Naive B cell (primary cell): ENCODE results near the gene C20orf204. TPM values are rescaled to one million over a fixed set of nuclear protein-coding genes. Genes with fewer than 3 reads are reported as not detected.
A peak's percentile ranks its signal among the peaks of the same experiment; 100 is the strongest.

ENCODE experiments used
- ATAC-seq, 2 donors: fragments of 150-1000 bp; cut with Tn5 transposase; 2 replicates each; pipeline ENCODE4 v1.10.0; 2021; ENCODE audit warnings: low read depth in 2 of 2, mild to moderate bottlenecking in 2 of 2, moderate library complexity in 2 of 2
- DNase-seq: peaks from one replicate; pipeline ENCODE4 v3.0.0; 2022
- H3K27ac Mint-ChIP-seq, 6 donors: one replicate each; pipeline ENCODE4 v1.8.0; 2020 to 2022; ENCODE audit warnings: mild to moderate bottlenecking in 6 of 6, mixed read lengths in 6 of 6, moderate library complexity in 5 of 6, inconsistent platforms in 2 of 6
- H3K27me3 Mint-ChIP-seq, 3 donors: one replicate each; pipeline ENCODE4 v1.8.0; 2021 to 2022; ENCODE audit warnings: mixed read lengths in 3 of 3, mild to moderate bottlenecking in 1 of 3
- H3K36me3 Mint-ChIP-seq, 2 donors: one replicate each; pipeline ENCODE4 v1.8.0; 2020 to 2022; ENCODE audit warnings: mixed read lengths in 2 of 2, inconsistent platforms in 1 of 2, mild to moderate bottlenecking in 1 of 2
- H3K4me1 Mint-ChIP-seq, 3 donors: one replicate each; pipeline ENCODE4 v1.8.0; 2020 to 2022; ENCODE audit warnings: mixed read lengths in 3 of 3, inconsistent platforms in 1 of 3, mild to moderate bottlenecking in 1 of 3, moderate library complexity in 1 of 3
- H3K4me3 Mint-ChIP-seq, 8 donors: one replicate each; pipeline ENCODE4 v1.8.0; 2020 to 2022; ENCODE audit warnings: mild to moderate bottlenecking in 8 of 8, mixed read lengths in 8 of 8, moderate library complexity in 8 of 8, inconsistent platforms in 2 of 8
- H3K9me3 Mint-ChIP-seq, 7 donors: one replicate each; pipeline ENCODE4 v1.8.0; 2020 to 2022; ENCODE audit warnings: mixed read lengths in 7 of 7, mild to moderate bottlenecking in 5 of 7, inconsistent platforms in 2 of 7, moderate library complexity in 1 of 7
- polyA plus RNA-seq, 6 donors: library from polyadenylated mRNA; unstranded; fragments of 300-500 nt; fragmentation: Illumina TruSeq; gene quantifications; one replicate each; pipeline ENCODE4 v1.2.3, GENCODE V29; 2021; ENCODE audit warnings: low read depth in 6 of 6

C20orf204 gene
- polyA plus RNA-seq, 6 donors from 2014 or later, result 0.05 TPM; not detected in 5

- H3K27ac Mint-ChIP-seq, result peak overlapping the region in 3 of 6 donors; percentile 44 to 80 (median 66)
- no peaks in the 10 kb centered on the region for H3K36me3 Mint-ChIP-seq
- DNase-seq (no peak), ATAC-seq (no peak)
- H3K4me3 Mint-ChIP-seq, result no peak overlapping the region
- H3K27me3 Mint-ChIP-seq, result no peaks in the 10 kb centered on the region
- H3K4me1 Mint-ChIP-seq, result peaks cover 43 to 62% (median 61%) of the 10 kb centered on the region in 3 donors
- no peaks in the 10 kb centered on the region for H3K9me3 Mint-ChIP-seq
These were observed 32.6 kb downstream of the C20orf204 start for GRCh38 chr20:64068386-64069208.

- DNase-seq (no peak), ATAC-seq (no peak)
- no peaks in the 10 kb centered on the region for H3K9me3 Mint-ChIP-seq
- H3K27me3 Mint-ChIP-seq, result no peaks in the 10 kb centered on the region
- H3K36me3 Mint-ChIP-seq, result no peaks in the 10 kb centered on the region
- peak overlapping the region in 2 of 6 donors; percentile 44 to 66 for H3K27ac Mint-ChIP-seq
- peaks cover 38 to 61% (median 54%) of the 10 kb centered on the region in 3 donors for H3K4me1 Mint-ChIP-seq
- H3K4me3 Mint-ChIP-seq, result no peak overlapping the region
These were observed 33.2 kb downstream of the C20orf204 start for GRCh38 chr20:64069209-64069613.

GRCh38 chr20:64069614-64070243 is 33.7 kb downstream of the C20orf204 start:
- Mint-ChIP-seq H3K4me3 (no peak overlapping the region), H3K4me1 (peaks cover 36 to 60% (median 51%) of the 10 kb centered on the region in 3 donors), H3K27me3 (no peaks in the 10 kb centered on the region), H3K9me3 (no peaks in the 10 kb centered on the region), H3K36me3 (no peaks in the 10 kb centered on the region), H3K27ac (peak overlapping the region in 1 of 6 donors; percentile 39)
- DNase-seq, result no peak
- ATAC-seq, result no peak

GRCh38 chr20:64070244-64070993 is 34.4 kb downstream of the C20orf204 start:
- H3K27ac Mint-ChIP-seq, result peak overlapping the region in 2 of 6 donors; percentile 56 to 61

GRCh38 chr20:64071341-64072332 is 35.7 kb downstream of the C20orf204 start:
- H3K36me3 Mint-ChIP-seq, result no peaks in the 10 kb centered on the region
- peak overlapping the region in 3 of 8 donors; percentile 15 to 47 (median 32) for H3K4me3 Mint-ChIP-seq
- peak overlapping the region in 3 of 6 donors; percentile 61 to 89 (median 84) for H3K27ac Mint-ChIP-seq
- ATAC-seq (peak in 1 of 2 donors; percentile 36), DNase-seq (no peak)
- H3K27me3 Mint-ChIP-seq, result no peaks in the 10 kb centered on the region
- peaks cover 24 to 55% (median 44%) of the 10 kb centered on the region in 3 donors for H3K4me1 Mint-ChIP-seq
- no peaks in the 10 kb centered on the region for H3K9me3 Mint-ChIP-seq

More at GRCh38 chr20:64070244-64070993, 34.4 kb downstream of the C20orf204 start:
- no peak overlapping the region for H3K4me3 Mint-ChIP-seq
- ATAC-seq (no peak), DNase-seq (no peak)
- no peaks in the 10 kb centered on the region for H3K27me3 Mint-ChIP-seq
- H3K4me1 Mint-ChIP-seq, result peaks cover 30 to 55% (median 49%) of the 10 kb centered on the region in 3 donors
- H3K9me3 Mint-ChIP-seq, result no peaks in the 10 kb centered on the region
- H3K36me3 Mint-ChIP-seq, result no peaks in the 10 kb centered on the region

DNA sequence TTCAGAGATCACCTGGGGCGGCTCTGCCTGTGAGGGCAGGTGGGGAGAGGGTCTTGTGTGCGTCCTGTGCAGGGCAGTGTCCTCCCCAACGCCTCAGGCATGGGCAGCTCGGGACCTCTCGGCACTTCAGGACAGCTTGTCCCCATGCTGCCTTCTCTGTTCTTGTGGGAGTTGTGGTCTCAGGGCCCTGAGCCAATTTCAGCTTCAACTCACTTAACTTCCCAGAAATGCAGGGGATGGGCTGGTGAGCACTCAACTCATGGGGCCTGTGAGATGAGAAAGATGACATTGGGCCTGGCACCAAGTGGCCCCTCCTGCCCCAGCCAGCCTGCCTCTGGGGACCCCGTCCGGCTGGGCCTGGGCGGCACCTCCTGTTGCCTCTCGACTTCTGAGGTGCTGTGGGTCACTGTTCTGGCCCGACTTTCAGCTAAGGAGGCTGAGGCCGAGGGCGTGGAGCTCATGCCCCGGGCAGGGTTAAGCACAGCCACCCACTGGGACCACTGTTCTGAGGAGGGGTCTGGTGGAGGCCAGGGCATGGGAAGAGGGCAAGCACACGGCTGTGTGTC is 36.6 kb downstream of the C20orf204 start:
- Mint-ChIP-seq H3K27me3 (no peaks in the 10 kb centered on the region), H3K4me3 (peak overlapping the region in 1 of 8 donors; percentile 15), H3K36me3 (no peaks in the 10 kb centered on the region), H3K27ac (peak overlapping the region in 1 of 6 donors; percentile 44), H3K9me3 (no peaks in the 10 kb centered on the region), H3K4me1 (peaks cover 24 to 54% (median 35%) of the 10 kb centered on the region in 3 donors)
- ATAC-seq (no peak), DNase-seq (no peak)

DNA sequence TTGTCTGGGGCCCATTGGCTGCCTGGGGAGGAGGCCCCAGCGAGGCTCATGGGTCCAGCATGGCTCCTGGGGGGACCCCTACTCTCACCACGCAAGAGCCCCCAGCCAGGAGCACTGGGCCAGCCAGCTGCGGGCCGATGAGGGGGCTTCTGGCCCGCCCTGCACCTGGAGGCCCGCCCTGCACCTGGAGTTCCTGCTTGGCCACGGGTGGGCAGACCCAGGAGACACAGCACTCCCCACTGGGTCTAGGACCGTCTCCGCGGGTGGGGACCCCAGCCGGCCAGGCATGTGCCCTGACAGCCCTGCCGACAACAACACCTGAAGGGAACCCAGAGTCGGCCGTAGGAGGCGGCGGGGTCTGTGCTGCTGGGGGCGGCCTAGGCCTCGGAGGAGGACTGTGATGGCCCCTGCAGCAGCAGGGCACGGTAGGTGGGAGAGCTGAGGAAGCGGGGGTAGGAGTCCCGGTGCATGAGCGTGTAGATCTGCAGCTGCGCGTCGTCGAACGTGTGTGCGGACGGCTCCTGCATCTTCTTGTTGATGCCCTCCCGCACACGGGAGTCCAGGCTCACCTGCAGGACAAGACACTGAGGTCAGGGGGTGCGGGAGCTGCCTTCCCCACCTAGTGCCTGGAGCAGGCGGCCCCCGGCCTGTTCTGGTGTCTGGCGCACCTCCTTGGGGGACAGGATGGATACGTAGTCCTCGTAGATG is 37.6 kb downstream of the C20orf204 start:
- Mint-ChIP-seq H3K4me1 (peaks cover 29 to 48% (median 38%) of the 10 kb centered on the region in 3 donors), H3K27ac (no peak overlapping the region), H3K27me3 (no peaks in the 10 kb centered on the region), H3K36me3 (no peaks in the 10 kb centered on the region), H3K4me3 (peak overlapping the region in 1 of 8 donors; percentile 57), H3K9me3 (no peaks in the 10 kb centered on the region)
- DNase-seq (no peak), ATAC-seq (no peak)

DNA sequence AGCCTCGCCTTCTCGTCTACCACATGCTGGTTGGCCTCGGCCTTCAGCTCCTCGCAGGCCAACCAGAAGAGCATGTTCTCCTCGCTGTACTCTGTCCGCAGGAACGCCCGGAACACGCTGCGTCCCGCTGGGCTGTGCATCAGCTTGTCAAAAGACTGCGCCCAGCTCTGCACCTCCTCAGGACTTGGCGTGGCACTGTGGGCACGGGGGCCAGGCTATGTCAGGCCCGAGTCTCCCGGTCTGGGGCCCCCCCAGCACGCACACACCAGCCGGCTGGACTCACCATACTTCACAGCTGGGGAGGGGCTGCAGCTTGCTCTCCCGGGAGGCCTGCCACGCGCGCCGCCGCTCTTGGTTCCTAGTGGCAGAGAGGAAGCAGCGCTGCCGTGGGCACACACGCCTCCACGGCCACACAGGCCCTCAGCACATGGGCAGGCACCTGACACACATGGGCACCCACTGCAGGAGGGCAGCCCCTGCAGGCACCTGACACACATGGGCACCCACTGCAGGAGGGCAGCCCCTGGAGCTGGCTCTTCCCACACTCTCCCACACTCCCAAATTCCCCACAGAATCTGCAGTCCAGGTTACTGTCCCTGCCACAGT is 38.3 kb downstream of the C20orf204 start:
- no peaks in the 10 kb centered on the region for H3K9me3 Mint-ChIP-seq
- no peaks in the 10 kb centered on the region for H3K36me3 Mint-ChIP-seq
- no peaks in the 10 kb centered on the region for H3K27me3 Mint-ChIP-seq
- no peak for DNase-seq
- peaks cover 32 to 48% (median 38%) of the 10 kb centered on the region in 3 donors for H3K4me1 Mint-ChIP-seq
- H3K4me3 Mint-ChIP-seq, result no peak overlapping the region
- ATAC-seq, result no peak
- no peak overlapping the region for H3K27ac Mint-ChIP-seq

GRCh38 chr20:64074963-64075362 is 39.0 kb downstream of the C20orf204 start:
- H3K9me3 Mint-ChIP-seq, result no peaks in the 10 kb centered on the region
- H3K27me3 Mint-ChIP-seq, result no peaks in the 10 kb centered on the region
- peak overlapping the region in 3 of 6 donors; percentile 44 to 92 (median 58) for H3K27ac Mint-ChIP-seq
- ATAC-seq (no peak), DNase-seq (no peak)
- peaks cover 32 to 44% (median 38%) of the 10 kb centered on the region in 3 donors for H3K4me1 Mint-ChIP-seq
- no peaks in the 10 kb centered on the region for H3K36me3 Mint-ChIP-seq
- no peak overlapping the region for H3K4me3 Mint-ChIP-seq

- H3K27ac Mint-ChIP-seq, result peak overlapping the region in 4 of 6 donors; percentile 56 to 92 (median 78)
- peaks cover 38 to 48% (median 41%) of the 10 kb centered on the region in 3 donors for H3K4me1 Mint-ChIP-seq
- H3K27me3 Mint-ChIP-seq, result no peaks in the 10 kb centered on the region
- peak overlapping the region in 3 of 8 donors; percentile 7 to 47 (median 29) for H3K4me3 Mint-ChIP-seq
- H3K36me3 Mint-ChIP-seq, result no peaks in the 10 kb centered on the region
- ATAC-seq (no peak), DNase-seq (no peak)
- H3K9me3 Mint-ChIP-seq, result no peaks in the 10 kb centered on the region
These were observed 39.6 kb downstream of the C20orf204 start for GRCh38 chr20:64075556-64075955.
